Stimulated activated CD8-positive, alpha-beta memory T cell treated with anti-CD3 and anti-CD28 coated beads, Interleukin-4, amount 100 ng/mL, for 24 hours (primary cell): ENCODE measurements around the gene IQGAP1.

Experiments used
- DNase-seq: peaks from one replicate; pipeline ENCODE4 v3.0.0-alpha.2; 2020; ENCODE audit warnings: low read depth

IQGAP1 gene

DNA sequence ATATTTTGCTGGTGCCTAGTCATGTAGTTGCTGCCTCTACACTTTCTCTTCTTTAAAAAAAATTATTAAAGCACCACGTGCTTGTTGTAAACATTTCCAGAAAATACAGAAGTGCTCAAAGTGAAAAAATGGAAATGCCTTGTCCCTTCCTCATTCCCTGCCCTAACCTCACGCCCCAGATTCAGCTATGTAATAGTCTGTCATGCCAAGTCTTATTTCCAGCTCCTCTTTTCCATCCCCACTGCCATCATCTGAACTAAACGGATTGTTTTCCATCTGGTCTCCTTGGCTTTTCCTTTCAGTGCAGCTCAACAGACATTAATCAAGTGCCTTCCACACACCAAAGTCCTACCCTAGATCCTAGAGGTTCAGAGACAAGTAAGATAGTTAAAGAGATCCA, 20.5 kb upstream of the IQGAP1 start:
- DNase-seq, result no peak

DNA sequence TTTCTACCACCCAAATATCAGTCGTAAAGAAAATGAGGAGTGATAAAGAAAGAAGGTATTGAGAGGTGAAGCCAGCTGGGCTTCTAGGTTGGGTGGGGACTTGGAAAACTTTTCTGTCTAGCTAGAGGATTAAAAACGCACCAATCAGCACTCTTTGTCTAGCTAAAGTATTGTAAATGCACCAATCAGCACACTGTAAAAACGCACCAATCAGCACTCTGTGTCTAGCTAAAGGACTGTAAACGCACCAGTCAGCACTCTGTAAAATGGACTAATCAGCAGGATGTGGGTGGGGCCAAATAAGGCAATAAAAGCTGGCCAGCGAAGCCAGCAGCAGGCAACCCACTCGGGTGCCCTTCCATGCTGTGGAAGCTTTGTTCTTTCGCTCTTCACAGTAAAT, 13.0 kb upstream of the IQGAP1 start:
- no peak for DNase-seq

DNA sequence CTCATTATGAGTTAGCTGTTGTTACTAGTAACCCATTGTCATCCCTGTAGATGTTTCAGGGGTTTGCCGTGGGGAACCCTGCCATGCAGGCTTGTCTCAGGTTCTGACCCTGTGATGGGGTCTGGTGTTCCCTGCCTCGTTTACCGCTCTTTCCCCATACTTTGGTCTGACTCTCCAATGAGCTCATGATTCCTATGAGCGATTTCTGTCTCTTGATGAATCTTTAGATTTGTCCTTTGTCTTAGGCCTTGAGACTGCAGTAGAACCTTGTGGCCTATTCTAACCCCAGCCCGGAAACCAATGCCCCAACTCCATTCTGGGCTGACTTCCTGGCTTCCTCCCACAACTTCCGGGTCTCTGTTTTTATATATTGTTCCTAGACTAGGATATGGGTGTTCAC, 11.3 kb upstream of the IQGAP1 start:
- DNase-seq, result peak; percentile 35

DNA sequence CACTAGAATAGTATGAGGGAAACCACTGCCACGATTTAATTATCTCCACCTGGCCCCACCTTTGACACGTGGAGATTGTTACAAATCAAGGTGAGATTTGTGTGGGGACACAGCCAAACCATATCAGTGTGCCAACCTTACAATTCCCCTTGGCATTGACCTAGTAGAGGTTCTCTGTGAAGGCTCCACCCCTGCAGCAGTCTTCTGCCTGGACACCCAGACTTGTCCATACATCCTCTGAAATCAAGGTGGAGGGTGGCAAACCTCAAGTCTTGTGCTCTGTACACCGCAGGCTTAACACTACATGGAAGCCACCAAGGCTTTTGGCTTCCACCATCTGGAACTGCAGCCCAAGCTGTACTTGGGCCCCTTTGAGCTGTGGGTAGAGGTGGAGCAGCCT, 8.8 kb upstream of the IQGAP1 start:
- DNase-seq, result no peak

DNA sequence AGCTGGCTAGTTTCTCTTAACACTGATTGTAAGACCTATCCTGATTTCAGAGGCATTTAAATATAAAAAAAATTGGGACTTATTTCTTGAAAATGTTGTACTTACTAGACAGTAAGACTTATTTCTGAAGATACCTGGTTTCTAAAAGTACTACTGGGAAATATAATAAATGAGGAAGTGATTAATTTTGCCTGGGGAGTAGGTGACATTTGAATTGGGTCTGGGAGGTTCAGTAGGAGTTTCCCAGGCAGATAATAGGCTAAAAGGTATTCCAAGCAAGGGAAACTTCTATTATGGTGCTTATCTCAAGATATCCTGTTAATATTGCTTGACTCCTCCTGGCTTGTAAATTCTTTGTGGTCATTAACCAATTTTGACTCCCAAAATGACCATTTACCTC, 6.5 kb upstream of the IQGAP1 start:
- DNase-seq, result no peak

DNA sequence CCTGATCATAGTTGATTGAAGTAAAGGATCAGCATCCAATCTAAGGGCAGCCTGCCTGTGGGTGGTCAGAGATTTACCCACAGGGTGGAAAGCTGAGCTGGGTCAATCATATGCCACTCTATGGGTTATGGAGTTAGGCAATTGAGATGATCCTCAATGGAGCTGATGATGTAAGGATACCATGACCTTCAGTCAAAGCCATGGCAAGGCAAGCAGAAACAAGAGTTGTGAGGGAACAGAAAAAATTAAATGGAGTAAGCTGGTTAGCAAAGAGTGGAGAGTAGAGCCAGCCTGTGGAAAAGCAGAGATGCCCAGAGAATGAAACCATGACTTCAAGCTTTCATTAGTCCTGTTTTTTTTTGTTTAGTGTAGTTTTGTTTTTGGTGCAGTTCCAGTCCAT, 5.7 kb upstream of the IQGAP1 start:
- no peak for DNase-seq

DNA sequence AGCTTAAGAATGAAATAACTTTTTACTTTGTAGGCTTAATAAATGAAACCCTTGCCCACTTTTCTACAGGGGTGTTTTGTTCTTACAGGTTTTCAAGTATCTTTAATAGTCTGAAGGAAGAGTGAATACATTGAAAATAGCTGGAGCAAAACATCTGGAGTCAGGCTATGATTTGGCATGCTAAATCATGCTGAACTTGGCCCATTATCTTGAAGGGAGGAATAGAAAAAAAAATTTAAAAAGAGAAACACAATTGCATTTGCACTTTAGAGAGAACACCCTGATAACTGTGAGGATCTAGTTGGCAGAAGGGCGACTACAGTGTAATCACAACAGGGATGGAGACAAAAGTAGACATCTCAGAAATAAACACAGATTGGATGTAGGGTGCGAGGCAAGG, 1.8 kb upstream of the IQGAP1 start:
- DNase-seq, result no peak

DNA sequence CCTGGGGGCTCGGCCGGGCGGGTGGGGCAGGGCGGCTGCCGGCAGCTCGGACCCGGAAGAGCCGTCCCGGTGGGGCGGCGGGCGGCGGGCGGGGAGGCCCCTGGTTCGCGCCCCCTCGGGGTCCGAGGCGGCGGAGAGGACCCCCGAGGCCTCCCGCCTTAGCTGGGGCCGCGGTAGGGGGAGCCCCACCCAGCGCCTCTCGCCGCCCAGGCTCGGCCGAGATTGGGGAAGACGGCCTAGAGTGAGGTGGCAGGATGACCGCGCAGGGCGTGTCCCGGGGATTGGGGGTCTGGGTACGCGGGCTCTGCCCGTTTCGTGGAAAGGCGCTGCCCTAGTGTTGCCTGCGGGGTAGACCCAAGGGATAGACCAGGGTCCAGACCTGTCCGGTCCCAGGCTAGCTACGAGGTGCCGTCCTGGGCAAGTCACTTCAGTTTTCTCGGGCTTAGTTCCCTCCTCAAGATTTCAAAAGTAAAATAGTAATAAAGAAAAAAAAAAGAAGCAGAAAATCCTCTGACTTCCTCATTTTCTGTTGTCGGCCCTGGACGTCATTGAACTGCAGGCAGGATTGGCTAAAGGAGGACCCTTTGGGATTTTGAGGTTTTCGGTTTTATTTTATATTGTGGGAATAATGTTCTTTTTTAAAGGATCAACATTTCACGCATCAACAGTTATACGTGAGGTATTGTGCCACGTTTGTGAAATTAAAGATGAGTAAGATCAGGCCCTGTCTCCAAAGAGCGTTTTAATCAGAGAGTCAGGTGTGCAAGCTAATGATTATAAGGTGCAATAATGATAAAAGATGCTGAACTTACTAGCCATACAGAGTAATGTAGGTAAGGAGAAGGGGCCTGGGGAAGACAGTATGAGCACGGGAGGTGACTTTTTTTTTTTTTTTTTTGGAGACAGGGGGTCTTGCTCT, 679 bp downstream of the IQGAP1 start:
- DNase-seq, result peak; percentile 31

DNA sequence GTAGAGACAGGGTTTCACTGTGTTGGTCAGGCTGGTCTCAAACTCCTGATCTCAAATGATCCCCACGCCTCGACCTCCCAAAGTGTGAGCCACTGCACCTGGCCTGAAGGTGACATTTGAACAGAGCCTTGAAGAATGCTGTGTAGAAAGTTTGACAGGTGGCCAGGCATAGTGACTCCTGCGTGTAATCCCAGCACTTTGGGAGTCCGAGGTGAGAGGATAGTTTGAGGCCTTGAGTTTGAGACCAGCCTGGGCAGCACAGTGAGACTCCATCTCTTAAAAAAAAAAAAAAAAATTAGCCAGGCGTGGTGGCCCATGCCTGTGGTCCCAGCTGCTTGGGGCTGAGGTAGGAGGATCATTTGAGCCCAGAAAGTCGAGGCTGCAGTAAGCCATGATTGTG, 1.5 kb downstream of the IQGAP1 start:
- DNase-seq, result no peak

DNA sequence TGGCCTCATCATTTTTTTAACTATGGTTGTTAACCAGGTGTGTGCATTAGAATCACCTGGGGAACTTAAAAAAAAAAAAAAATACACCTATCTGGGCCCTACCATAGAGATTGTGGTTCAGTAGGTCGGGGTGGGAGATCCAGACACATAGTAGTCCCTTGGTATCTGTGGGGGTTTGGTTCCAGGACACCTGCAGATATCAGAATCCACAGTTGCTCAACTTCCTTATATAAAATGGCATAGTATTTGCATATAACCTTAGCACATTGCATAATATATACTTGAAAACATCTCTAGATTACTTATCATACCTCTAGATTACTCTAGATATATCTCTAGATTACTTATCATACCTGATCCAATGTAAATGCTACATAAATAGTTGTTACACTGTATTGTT, 5.0 kb downstream of the IQGAP1 start:
- DNase-seq, result no peak

DNA sequence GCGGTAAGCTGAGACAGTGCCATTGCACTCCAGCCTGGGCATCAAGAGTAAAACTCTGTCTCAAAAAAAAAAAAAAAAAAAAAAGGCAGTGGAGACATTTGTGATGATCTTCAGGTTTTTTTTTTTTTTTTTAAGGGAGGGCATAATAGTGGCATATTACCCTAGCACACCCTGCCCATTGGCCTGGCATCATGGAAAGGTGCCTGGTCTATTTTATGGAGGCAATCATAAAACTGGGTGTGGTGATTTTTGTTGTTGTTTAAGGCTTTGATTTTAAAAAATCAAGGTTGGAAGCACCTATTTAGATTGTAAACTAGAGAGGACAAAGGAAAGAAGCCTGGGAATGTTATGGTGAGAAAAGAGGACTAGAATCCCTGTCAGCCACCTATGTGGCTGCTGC, 6.0 kb downstream of the IQGAP1 start:
- no peak for DNase-seq

DNA sequence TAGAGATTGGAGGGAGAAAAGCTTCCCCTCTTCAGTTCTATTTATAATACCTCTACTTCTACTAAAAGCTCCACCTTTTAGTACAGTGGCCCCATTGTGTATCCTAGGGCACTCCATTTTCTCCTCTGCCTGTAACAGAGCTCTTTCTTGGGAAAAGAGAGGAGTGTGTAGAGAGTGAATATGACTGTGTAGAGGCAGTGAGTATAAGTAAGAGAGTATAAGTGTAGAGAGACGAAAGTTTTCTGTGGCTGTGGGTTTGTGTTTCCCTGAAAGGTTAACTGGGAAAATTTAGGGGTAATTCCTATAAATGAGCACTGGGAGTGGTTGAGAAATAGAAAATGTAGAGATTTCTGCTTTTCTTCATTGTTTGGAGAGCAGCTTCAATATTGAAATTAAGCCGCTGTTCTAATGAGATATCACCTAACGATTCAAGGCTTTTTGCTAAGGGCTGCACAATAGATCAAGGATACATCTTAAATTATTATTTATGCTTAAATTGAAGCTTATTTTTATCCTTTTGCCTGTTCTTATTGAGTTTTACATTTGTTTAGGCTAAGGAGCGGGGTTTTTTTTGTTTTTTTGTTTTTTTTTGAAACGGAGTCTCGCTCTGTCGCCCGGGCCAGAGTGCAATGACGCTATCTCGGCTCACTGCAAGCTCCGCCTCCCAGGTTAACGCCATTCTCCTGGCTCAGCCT, 6.9 kb downstream of the IQGAP1 start:
- no peak for DNase-seq

DNA sequence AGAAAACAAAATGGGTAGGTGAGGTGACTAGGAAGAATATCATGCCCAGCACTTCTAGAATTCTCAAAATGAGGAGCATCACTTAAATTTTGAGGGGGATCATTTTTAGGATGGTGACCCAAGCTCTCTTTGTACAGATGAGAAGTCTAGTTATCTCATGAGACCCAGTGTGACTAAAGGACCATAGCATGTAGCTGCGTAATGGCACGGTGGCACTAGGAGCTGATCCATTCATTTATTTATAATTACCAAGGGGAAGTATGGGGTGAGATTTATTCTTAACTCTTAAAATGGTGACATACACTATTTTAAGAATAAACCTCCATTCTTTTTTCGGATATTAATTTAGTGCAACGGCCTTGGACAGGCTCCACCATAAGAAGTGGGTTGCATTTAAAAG, 8.3 kb downstream of the IQGAP1 start:
- no peak for DNase-seq

DNA sequence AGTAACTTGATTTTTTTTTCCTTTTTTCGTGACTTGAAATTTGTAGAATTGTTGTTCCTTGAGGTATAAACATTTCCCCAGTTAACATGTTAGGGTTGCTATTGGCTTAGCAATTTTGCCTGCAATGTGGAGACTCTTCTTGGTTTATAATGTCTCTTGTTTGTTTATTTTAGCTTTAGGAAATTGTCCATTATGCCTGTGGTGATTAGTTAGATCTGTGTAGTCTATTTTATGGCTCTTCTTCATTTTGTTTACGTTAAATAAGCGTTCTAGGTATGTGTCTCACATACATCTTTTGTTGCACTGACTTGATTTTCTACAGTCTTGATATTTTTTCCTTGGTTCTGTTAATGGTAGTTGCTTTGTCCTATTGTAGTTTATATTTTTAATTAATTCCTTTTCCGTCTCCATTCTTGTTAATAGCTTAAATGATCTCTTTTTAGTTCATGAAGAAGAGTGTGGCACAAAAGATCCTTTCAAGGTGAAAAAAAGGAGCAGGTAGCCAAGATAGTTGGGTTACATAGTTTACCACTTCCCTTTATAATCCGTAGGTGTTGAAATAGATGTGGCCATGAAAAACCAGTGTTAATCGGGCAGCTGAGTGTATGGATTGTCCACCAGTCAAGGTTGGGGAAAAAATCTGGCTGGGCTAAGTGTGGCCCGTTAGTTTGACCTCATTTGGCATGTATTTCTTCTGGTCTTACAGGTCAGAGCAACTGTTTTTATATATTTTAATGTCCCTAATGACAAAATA, 12.1 kb downstream of the IQGAP1 start:
- no peak for DNase-seq

DNA sequence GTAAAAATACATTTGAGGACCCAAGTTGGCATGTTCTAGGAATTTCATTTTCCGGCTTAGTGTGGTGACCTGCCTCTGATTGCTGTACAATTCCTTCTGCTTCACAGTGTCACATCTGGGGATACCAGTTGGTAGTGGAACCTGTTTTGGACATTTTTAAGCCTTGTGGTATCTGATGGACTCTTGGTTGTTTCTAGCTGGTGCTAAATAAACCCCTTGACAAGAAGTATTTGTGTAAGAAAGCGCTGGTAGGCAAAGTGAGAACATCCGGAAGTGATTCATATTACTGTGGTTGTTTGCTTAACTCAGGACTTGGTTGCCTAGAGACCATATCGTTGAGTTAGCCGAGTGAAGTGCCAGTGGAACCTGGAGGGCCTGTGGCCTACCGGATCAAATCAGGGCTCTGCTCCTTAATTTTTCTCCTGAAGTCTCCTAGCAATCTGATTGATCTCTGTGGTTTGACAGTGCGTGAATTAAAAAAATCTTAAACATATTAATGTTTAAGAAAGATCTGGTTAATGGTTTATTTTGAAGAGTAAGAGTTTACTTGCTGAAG, 12.8 kb downstream of the IQGAP1 start:
- no peak for DNase-seq

DNA sequence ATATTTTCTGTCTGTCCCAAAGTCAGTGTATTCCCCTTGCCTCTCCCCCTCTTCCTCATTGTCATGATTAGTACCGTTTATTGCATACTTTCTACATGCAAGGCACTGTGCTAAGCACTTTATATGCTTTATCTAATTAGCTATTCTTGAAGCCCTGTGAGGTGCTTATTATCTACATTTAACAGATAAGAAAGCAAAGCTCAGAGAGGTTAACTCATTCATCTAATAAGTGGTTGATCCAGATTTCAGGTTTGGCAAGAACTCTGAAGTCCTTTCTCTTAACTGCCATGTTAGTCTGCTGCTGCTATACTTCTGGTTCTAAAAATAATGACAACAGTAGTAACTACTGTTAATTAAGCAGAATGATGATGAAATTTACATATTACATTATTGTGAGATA, 13.5 kb downstream of the IQGAP1 start:
- DNase-seq, result no peak

DNA sequence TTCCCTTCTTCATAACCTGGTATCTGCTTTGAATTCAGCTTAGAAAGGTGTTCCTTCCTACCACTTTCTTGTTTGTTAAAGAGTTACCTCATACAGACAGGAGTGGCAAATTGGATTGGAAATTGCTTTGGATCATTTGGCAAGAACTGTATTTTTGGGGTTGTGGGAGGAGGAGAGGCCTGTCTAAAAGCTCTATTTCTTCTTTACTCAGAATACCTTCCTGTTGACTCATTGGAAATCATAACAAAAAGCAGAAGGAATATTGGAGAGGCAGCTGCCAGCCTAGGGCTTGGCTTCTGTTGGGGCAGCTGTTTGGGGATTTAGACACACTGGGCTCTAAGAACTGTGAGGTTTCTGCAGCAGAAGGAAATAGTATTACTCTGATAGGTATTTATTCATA, 14.2 kb downstream of the IQGAP1 start:
- DNase-seq, result no peak

DNA sequence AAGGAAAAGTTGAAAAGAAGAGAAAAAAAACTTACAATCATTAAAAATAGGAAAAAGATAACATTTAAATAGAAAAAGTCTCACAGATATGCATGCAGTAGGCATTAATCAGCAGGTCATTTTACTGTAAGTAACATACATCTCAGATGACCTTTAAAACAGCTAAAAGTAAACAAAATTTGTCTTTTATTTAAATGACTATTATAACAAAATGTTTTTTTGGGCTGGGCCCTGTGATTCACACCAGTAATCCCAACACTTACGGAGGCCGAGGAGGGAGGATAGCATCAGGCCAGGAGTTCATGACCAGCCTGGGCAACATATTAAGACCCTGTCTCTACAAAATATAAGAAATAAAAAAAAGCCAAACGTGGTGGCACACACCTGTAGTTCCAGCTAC, 14.7 kb downstream of the IQGAP1 start:
- DNase-seq, result no peak

DNA sequence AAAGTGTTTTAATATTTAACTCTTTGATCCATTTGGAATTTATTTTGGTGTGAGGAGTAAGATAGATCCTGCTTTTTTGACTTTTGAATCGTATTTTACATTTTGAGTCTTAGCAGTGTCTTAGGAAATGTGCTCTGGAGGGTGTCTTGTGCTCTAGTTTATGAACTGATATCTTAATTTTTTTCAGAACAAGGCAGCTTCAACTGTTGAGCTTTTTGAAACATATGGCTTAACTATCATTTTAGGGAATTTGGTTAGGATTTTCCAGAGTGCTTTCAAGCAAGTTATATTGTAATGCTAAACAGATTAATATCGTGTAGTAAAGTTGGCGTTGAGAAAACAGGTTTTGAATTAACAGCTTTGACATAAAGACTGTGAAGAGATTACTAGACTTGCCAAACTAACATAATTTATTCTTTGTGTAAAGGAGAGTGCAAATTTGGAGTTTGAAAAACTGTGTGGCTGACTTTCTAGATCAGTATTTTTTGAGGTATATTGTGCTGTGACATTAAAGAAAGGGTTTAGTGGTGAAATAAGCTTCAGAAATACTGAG, 17.1 kb downstream of the IQGAP1 start:
- DNase-seq, result no peak

DNA sequence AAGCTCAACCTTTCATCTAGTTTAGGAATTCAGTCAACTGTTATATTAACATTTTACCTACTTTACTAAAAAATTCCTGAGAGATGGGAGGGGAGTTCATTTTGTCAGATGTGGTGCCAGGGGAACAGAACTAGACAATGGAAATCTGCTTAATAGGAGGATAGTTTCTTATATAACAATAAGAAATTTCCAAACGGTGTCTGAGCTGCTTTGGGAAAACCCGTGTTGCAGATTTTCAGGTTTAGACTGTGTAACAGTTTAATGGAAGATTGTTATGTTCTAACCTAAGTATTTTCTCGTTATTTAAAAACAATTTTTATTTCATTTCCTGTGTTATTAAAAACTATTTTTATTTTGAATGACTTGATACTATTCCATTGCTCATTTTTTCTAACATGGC, 19.3 kb downstream of the IQGAP1 start:
- DNase-seq, result no peak

DNA sequence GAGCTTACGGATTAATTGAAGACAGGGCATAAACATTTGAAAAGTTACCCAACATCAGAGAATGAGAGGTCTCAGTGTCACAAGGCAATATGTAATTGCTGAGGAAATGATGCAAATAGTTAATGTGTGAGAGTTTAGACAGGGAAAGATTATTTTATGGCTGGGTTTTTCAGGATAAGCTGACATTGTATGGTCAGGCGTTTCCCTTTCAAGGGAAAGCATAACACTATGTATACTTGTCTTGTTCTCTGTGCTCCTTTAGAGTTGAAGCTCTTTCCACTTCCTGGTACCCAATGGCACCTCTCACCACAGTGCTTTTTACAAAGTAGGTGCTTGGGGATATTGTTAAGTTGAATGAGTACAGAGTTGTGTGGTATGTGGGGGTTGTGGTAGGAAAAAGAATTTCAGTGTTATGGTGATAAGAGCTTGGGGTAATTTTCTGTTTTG, 19.9 kb downstream of the IQGAP1 start:
- no peak for DNase-seq

DNA sequence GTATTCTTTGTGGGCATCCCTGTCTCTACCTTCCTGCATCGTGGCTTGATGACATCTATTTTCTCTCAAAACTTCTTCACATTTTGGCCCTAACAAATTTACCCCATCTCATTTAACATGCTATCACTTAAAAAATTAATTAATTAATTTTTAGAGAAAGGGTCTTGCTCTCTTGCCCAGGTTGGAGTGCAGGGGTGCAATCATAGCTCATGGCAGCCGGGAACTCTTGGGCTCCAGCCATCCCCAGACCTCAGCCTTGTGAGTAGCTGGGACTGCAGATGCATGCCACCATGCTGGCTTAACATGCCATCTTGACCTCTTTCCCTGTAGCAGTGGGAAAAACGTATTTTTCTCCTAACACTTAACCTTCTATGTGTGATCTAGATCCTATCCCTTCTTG, 20.6 kb downstream of the IQGAP1 start:
- DNase-seq, result no peak
